SK-N-SH (cell line): ENCODE data around the gene CAPN7. TPM values are rescaled to one million over a fixed set of nuclear protein-coding genes. Genes with fewer than 3 reads are reported as not detected.

Experiments
- CTCF ChIA-PET: fragments of 300-600, 350-600 bp; formaldehyde crosslinking; extraction: SDS; loops from one replicate; lab custom pipeline; 2021; lab: Yijun Ruan, JAX
- POLR2A ChIA-PET: fragments of 350-600 bp; sonication (Branson Sonifier 250); formaldehyde crosslinking; extraction: SDS; loops from one replicate; lab custom pipeline; 2020; ENCODE audit warnings: antibody characterized with exemption, inconsistent platforms; lab: Yijun Ruan, JAX
- DNase-seq: peaks from one replicate; pipeline ENCODE4 v3.0.0; 2012
- H2AFZ ChIP-seq: fragments of 200-600 bp; sonication (generic); 2 replicates; pipeline ENCODE4 v1.8.1; 2016; ENCODE audit warnings: antibody characterized with exemption, mild to moderate bottlenecking, low read depth
- H3F3A ChIP-seq: fragments of 200-600 bp; sonication (generic); replicated peaks from 2 replicates; pipeline ENCODE3; 2016; ENCODE audit warnings: antibody characterized with exemption, mild to moderate bottlenecking; ENCODE audit not compliant: insufficient read depth
- H3K27ac ChIP-seq, 2 experiments: fragments of 200-500 bp in 1 of 2; fragments of 200-600 bp in 1 of 2; sonication (Bioruptor generic) in 1 of 2; sonication (generic), shearing (Covaris generic) in 1 of 2; 2 replicates each; pipeline versions ENCODE4 v1.5.1 to v1.6.1; 2014 to 2016; ENCODE audit warnings: low read depth in 2 of 2, inconsistent platforms in 1 of 2, low read length in 1 of 2, mild to moderate bottlenecking in 1 of 2, mixed read lengths in 1 of 2
- H3K27me3 ChIP-seq: fragments of 200-600 bp; sonication (generic), shearing (Covaris generic); 2 replicates; pipeline ENCODE4 v1.6.1; 2016; ENCODE audit warnings: mixed run types; ENCODE audit not compliant: insufficient read depth
- H3K36me3 ChIP-seq, 2 experiments: fragments of 200-500 bp in 1 of 2; fragments of 200-600 bp in 1 of 2; sonication (Bioruptor generic) in 1 of 2; sonication (generic) in 1 of 2; replicated peaks in 1 of 2; 2 replicates each; pipeline versions ENCODE3 to v1.5.1; 2014 to 2016; ENCODE audit warnings: low read length in 1 of 2, mild to moderate bottlenecking in 1 of 2; ENCODE audit not compliant: insufficient read depth in 2 of 2, control insufficient read depth in 1 of 2
- H3K4me1 ChIP-seq, 2 experiments: fragments of 200-500 bp in 1 of 2; fragments of 200-600 bp in 1 of 2; sonication (Bioruptor generic) in 1 of 2; sonication (generic), shearing (Covaris generic) in 1 of 2; 2 replicates each; pipeline versions ENCODE4 v1.5.1 to v1.6.1; 2014 to 2016; ENCODE audit warnings: low read depth in 1 of 2, low read length in 1 of 2, mixed run types in 1 of 2; ENCODE audit not compliant: insufficient read depth in 2 of 2, control insufficient read depth in 1 of 2
- H3K4me2 ChIP-seq: fragments of 200-600 bp; sonication (generic), shearing (Covaris generic); 2 replicates; pipeline ENCODE4 v1.6.1; 2017; ENCODE audit warnings: mixed run types
- H3K4me3 ChIP-seq, 2 experiments: fragments of 200-500 bp in 1 of 2; fragments of 200-600 bp in 1 of 2; sonication (Bioruptor generic) in 1 of 2; sonication (generic), shearing (Covaris generic) in 1 of 2; 2 replicates each; pipeline versions ENCODE4 v1.5.1 to v1.8.1; 2014 to 2016; ENCODE audit warnings: low read depth in 2 of 2, inconsistent platforms in 1 of 2, low read length in 1 of 2, mild to moderate bottlenecking in 1 of 2, mixed read lengths in 1 of 2, moderate library complexity in 1 of 2
- H3K79me2 ChIP-seq: fragments of 200-600 bp; sonication (generic); 2 replicates; pipeline ENCODE4 v1.8.1; 2017; ENCODE audit warnings: mild to moderate bottlenecking; ENCODE audit not compliant: insufficient read depth
- H3K9ac ChIP-seq: fragments of 200-600 bp; sonication (generic); 2 replicates; pipeline ENCODE4 v1.6.1; 2017; ENCODE audit warnings: mixed run types
- H3K9me2 ChIP-seq: fragments of 200-600 bp; sonication (generic); 2 replicates; pipeline ENCODE4 v1.6.1; 2017; ENCODE audit warnings: mixed run types
- H3K9me3 ChIP-seq: fragments of 200-600 bp; sonication (generic); 2 replicates; pipeline ENCODE4 v1.6.1; 2017; ENCODE audit warnings: mixed run types, mild to moderate bottlenecking, moderate library complexity
- H4K20me1 ChIP-seq: fragments of 200-600 bp; sonication (generic); 2 replicates; pipeline ENCODE4 v1.6.1; 2017; ENCODE audit warnings: mild to moderate bottlenecking, mixed run types; ENCODE audit not compliant: insufficient read depth
- EZH2phosphoT487 ChIP-seq: fragments of 200-600 bp; sonication (generic); IDR thresholded peaks from 2 replicates; pipeline ENCODE4 v1.6.1; 2017; ENCODE audit warnings: low read depth, mixed run types, mild to moderate bottlenecking, antibody characterized with exemption, moderate library complexity, borderline replicate concordance
- FOXM1 ChIP-seq: IDR thresholded peaks from 2 replicates; pipeline ENCODE4 v1.4.0; 2012; ENCODE audit warnings: low read depth, mild to moderate bottlenecking
- GATA2 ChIP-seq: sonication (generic); formaldehyde crosslinking; IDR thresholded peaks from 2 replicates; pipeline ENCODE4 v1.5.0; 2020; ENCODE audit warnings: mild to moderate bottlenecking, missing genetic modification reagents
- IRF3 ChIP-seq: fragments of 150-350 bp; IDR thresholded peaks from 2 replicates; pipeline ENCODE4 v1.6.1; 2016; ENCODE audit warnings: mild to moderate bottlenecking, low read depth, low read length
- JUND ChIP-seq: IDR thresholded peaks from 2 replicates; pipeline ENCODE4 v1.4.0; 2012
- MXI1 ChIP-seq: IDR thresholded peaks from 2 replicates; pipeline ENCODE4 v1.6.1; 2012; ENCODE audit warnings: mild to moderate bottlenecking, low read depth, low read length, improper control_type of control experiment
- NFIC ChIP-seq: IDR thresholded peaks from 2 replicates; pipeline ENCODE4 v1.4.0; 2012; ENCODE audit warnings: borderline replicate concordance
- NRF1 ChIP-seq: IDR thresholded peaks from 2 replicates; pipeline ENCODE4 v1.6.1; 2012; ENCODE audit warnings: low read depth, mild to moderate bottlenecking, low read length
- POLR2AphosphoS5 ChIP-seq: IDR thresholded peaks from 2 replicates; pipeline ENCODE4 v1.6.1; 2012; ENCODE audit warnings: low read depth, low read length
- RAD21 ChIP-seq: IDR thresholded peaks from 2 replicates; pipeline ENCODE4 v1.6.1; 2012; ENCODE audit warnings: mild to moderate bottlenecking, low read length
- RCOR1 ChIP-seq: fragments of 150-350 bp; IDR thresholded peaks from 2 replicates; pipeline ENCODE4 v1.6.1; 2017; ENCODE audit warnings: antibody characterized with exemption, low read length
- RFX5 ChIP-seq: IDR thresholded peaks from 2 replicates; pipeline ENCODE4 v1.6.1; 2012; ENCODE audit warnings: mild to moderate bottlenecking, improper control_type of control experiment, low read length
- TCF12 ChIP-seq: IDR thresholded peaks from 2 replicates; pipeline ENCODE4 v1.4.0; 2012
- TEAD4 ChIP-seq: IDR thresholded peaks from 2 replicates; pipeline ENCODE4 v1.4.0; 2012; ENCODE audit warnings: mild to moderate bottlenecking, borderline replicate concordance; ENCODE audit not compliant: insufficient read depth
- USF1 ChIP-seq: IDR thresholded peaks from 2 replicates; pipeline ENCODE4 v1.4.0; 2012; ENCODE audit warnings: low read depth, borderline replicate concordance
- USF2 ChIP-seq: fragments of 150-350 bp; IDR thresholded peaks from 2 replicates; pipeline ENCODE4 v1.6.1; 2017; ENCODE audit warnings: antibody characterized with exemption, low read length, low read depth, borderline replicate concordance
- ZBTB33 ChIP-seq: IDR thresholded peaks from 2 replicates; pipeline ENCODE4 v1.4.0; 2012; ENCODE audit warnings: low read depth, borderline replicate concordance
- WGBS: methylation state at CpG from one replicate; pipeline ENCODE4 v1.1.6; 2017; ENCODE audit warnings: low lambda C conversion rate; 5-methylcytosine and 5-hydroxymethylcytosine counted together
- polyA plus RNA-seq, 3 experiments: library from polyadenylated mRNA; depleted of rRNA; stranded (reverse); fragments of >200 nt; gene quantifications; 2 replicates each; pipeline ENCODE4 v1.2.3, GENCODE V29; 2012
- TF ChIP-seq, protein P1 (sequence below): IDR thresholded peaks from 2 replicates; pipeline ENCODE4 v1.6.1; 2012; ENCODE audit warnings: mild to moderate bottlenecking, low read depth, low read length, moderate library complexity

CAPN7 gene
- polyA plus RNA-seq, 1 of the 3 experiments (the other 2 are of a cell fraction): 7.3 TPM

DNA sequence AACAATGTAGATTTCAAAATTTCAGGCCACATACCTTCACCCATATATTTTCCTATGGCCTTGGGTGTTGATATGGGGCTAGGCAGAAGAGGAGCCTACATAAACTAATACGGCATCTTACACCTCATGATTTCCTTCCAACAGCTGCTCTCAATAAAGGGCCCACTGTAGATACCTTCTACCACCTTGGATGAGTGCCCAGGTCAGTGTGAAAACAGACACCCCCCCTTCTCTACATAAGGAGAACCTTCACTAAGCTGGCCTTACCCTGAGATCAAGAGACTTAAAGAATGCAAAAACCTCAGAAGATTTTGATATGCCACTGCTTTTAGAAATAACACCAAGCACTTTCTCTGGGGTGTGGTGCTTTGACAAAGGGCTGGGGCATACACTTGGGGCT is 83.6 kb downstream of the CAPN7 start (continued):
- TF ChIP-seq, protein P1, sequence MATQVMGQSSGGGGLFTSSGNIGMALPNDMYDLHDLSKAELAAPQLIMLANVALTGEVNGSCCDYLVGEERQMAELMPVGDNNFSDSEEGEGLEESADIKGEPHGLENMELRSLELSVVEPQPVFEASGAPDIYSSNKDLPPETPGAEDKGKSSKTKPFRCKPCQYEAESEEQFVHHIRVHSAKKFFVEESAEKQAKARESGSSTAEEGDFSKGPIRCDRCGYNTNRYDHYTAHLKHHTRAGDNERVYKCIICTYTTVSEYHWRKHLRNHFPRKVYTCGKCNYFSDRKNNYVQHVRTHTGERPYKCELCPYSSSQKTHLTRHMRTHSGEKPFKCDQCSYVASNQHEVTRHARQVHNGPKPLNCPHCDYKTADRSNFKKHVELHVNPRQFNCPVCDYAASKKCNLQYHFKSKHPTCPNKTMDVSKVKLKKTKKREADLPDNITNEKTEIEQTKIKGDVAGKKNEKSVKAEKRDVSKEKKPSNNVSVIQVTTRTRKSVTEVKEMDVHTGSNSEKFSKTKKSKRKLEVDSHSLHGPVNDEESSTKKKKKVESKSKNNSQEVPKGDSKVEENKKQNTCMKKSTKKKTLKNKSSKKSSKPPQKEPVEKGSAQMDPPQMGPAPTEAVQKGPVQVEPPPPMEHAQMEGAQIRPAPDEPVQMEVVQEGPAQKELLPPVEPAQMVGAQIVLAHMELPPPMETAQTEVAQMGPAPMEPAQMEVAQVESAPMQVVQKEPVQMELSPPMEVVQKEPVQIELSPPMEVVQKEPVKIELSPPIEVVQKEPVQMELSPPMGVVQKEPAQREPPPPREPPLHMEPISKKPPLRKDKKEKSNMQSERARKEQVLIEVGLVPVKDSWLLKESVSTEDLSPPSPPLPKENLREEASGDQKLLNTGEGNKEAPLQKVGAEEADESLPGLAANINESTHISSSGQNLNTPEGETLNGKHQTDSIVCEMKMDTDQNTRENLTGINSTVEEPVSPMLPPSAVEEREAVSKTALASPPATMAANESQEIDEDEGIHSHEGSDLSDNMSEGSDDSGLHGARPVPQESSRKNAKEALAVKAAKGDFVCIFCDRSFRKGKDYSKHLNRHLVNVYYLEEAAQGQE: no peak
- no peak for TF ChIP-seq JUND
- TF ChIP-seq POLR2AphosphoS5: no peak
- TF ChIP-seq USF2: no peak
- no peak for TF ChIP-seq RFX5

DNA sequence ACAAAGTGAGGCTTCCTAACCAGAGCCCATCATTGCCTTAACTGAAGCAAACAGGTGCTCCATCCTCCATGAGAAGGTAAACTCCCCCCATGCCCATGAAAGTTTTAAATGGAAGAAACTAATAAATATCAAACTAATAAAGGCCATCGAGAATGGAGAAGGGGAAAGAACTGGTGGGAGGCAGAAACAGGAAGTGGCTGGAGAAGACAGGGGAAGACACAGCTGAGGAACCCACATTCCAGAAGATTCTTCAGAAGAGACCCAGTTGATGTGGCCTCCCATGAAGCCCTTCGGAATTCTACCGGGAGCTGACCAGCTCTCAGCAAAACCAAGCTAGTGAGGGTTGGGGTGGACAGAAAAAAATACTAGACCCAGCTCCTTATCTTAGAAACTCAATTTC is 84.7 kb downstream of the CAPN7 start:
- 94% methylated on average over 2 of the region's 3 CpGs for WGBS
- no peak for TF ChIP-seq RFX5
- TF ChIP-seq USF2: no peak
- no peak for TF ChIP-seq USF1
- TF ChIP-seq MXI1: no peak
- TF ChIP-seq NRF1: no peak
- TF ChIP-seq GATA2: no peak
- TF ChIP-seq RAD21: no peak
- no peak for TF ChIP-seq TEAD4
- no peak for TF ChIP-seq JUND
- no peak for TF ChIP-seq FOXM1
- TF ChIP-seq RCOR1: no peak
- no peak for TF ChIP-seq EZH2phosphoT487
- no peak for TF ChIP-seq IRF3
- TF ChIP-seq ZBTB33: no peak
- TF ChIP-seq POLR2AphosphoS5: no peak
- no peak for TF ChIP-seq NFIC
- no peak for TF ChIP-seq TCF12

More for the DNA sequence above, 84.7 kb downstream of the CAPN7 start:
- H3K9me2 ChIP-seq: no peaks in the 10 kb centered on the region
- ChIA-PET CTCF (interaction anchor here (1.0 to 1.1 kb wide), 4 partner anchors 15 to 114 kb away, joined by 3 to 7 read pairs (median 4); no protein-coding TSS in a partner anchor), POLR2A (no interaction called here)
- H3F3A ChIP-seq: no peaks in the 10 kb centered on the region
- H2AFZ ChIP-seq: no peak overlapping the region
- no peak for DNase-seq
- no peaks in the 10 kb centered on the region for H3K9me3 ChIP-seq
- H4K20me1 ChIP-seq: no peaks in the 10 kb centered on the region
- no peak overlapping the region for H3K4me2 ChIP-seq
- H3K27ac ChIP-seq: no peak overlapping the region
- H3K9ac ChIP-seq: no peak overlapping the region
- no peaks in the 10 kb centered on the region for H3K27me3 ChIP-seq
- no peaks in the 10 kb centered on the region; the same call in 1 of the 2 replicates for H3K79me2 ChIP-seq
- H3K4me1 ChIP-seq: peaks cover 5% of the 10 kb centered on the region in 2 experiments; a peak in 2 of 4 replicates
- no peaks in the 10 kb centered on the region for H3K36me3 ChIP-seq
- no peak overlapping the region for H3K4me3 ChIP-seq
